ENCODE results near the gene SYNPO2. TPM values are rescaled to one million over a fixed set of nuclear protein-coding genes. Genes with fewer than 3 reads are reported as not detected.

The SYNPO2 gene
- total and polyA plus RNA-seq, 2 of the 13 experiments (the other 11 are each of a cell fraction or from before 2014, with no cell fraction given), result not detected

DNA sequence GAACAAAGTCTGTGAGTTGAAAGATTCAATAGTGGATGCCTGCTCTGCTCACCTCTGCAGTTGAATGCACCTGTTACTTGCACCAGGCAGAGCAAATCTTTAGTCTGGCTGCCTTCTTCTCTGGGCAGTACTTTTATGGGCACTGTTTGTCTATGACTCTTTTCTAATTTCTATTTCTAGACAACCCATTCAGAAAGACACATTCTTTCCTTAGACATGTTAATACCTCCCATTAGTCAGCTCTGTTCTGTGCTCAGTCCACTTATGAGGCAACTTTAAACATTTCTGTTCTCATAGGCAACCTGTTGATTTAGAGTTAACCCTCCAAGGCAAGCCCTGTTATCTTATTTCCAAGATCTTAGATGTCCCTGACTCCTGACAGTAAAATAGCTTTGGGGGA, 108.9 kb downstream of the SYNPO2 start:
- ChIA-PET CTCF (ENCODE audit: low intra/inter-chr PET ratio, low total read pairs) (no interaction called here), POLR2A (no interaction called here)
- H2AFZ ChIP-seq (ENCODE audit: low read length), result no peak overlapping the region
- no peaks in the 10 kb centered on the region for H3K9me3 ChIP-seq (ENCODE audit: low read length)
- H3K27me3 ChIP-seq (ENCODE audit: control insufficient read depth in 1 of 2, insufficient read depth in 2 of 2, low read length in 2 of 2), result no peaks in the 10 kb centered on the region
- no peaks in the 10 kb centered on the region for H3K79me2 ChIP-seq (ENCODE audit: insufficient read depth, low read length)
- no peaks in the 10 kb centered on the region for H3K4me1 ChIP-seq (ENCODE audit: insufficient read depth, low read length)
- H3K36me3 ChIP-seq (replicated peaks in 1 of 2; ENCODE audit: control insufficient read depth in 1 of 2, insufficient read depth in 2 of 2, low read length in 2 of 2), result no peaks in the 10 kb centered on the region
- H3K9ac ChIP-seq (ENCODE audit: insufficient read depth, low read depth, low read length), result no peak overlapping the region
- TF ChIP-seq, protein P1, sequence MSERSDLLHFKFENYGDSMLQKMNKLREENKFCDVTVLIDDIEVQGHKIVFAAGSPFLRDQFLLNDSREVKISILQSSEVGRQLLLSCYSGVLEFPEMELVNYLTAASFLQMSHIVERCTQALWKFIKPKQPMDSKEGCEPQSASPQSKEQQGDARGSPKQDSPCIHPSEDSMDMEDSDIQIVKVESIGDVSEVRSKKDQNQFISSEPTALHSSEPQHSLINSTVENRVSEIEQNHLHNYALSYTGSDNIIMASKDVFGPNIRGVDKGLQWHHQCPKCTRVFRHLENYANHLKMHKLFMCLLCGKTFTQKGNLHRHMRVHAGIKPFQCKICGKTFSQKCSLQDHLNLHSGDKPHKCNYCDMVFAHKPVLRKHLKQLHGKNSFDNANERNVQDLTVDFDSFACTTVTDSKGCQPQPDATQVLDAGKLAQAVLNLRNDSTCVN (CRISPR knock-in tag; IDR thresholded peaks at IDR 0.05; ENCODE audit: borderline replicate concordance), result no peak
- no peak for TF ChIP-seq CHD2 (IDR thresholded peaks at IDR 0.05; ENCODE audit: low read depth, low read length)
- TF ChIP-seq CBX1 (IDR thresholded peaks at IDR 0.05; ENCODE audit: low read depth), result no peak
- TF ChIP-seq ZSCAN30 (CRISPR knock-in tag; IDR thresholded peaks at IDR 0.05), result no peak
- no peak for TF ChIP-seq YEATS4 (CRISPR knock-in tag; IDR thresholded peaks at IDR 0.05; ENCODE audit: borderline replicate concordance)
- no peak for TF ChIP-seq ZNF562 (CRISPR knock-in tag; IDR thresholded peaks at IDR 0.05; ENCODE audit: borderline replicate concordance)
- TF ChIP-seq, protein P2, sequence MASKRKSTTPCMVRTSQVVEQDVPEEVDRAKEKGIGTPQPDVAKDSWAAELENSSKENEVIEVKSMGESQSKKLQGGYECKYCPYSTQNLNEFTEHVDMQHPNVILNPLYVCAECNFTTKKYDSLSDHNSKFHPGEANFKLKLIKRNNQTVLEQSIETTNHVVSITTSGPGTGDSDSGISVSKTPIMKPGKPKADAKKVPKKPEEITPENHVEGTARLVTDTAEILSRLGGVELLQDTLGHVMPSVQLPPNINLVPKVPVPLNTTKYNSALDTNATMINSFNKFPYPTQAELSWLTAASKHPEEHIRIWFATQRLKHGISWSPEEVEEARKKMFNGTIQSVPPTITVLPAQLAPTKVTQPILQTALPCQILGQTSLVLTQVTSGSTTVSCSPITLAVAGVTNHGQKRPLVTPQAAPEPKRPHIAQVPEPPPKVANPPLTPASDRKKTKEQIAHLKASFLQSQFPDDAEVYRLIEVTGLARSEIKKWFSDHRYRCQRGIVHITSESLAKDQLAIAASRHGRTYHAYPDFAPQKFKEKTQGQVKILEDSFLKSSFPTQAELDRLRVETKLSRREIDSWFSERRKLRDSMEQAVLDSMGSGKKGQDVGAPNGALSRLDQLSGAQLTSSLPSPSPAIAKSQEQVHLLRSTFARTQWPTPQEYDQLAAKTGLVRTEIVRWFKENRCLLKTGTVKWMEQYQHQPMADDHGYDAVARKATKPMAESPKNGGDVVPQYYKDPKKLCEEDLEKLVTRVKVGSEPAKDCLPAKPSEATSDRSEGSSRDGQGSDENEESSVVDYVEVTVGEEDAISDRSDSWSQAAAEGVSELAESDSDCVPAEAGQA (IDR thresholded peaks at IDR 0.05; ENCODE audit: low read depth), result no peak
- TF ChIP-seq, protein P2 (CRISPR knock-in tag; IDR thresholded peaks at IDR 0.05; ENCODE audit: borderline replicate concordance), result no peak
- TF ChIP-seq, protein P3, sequence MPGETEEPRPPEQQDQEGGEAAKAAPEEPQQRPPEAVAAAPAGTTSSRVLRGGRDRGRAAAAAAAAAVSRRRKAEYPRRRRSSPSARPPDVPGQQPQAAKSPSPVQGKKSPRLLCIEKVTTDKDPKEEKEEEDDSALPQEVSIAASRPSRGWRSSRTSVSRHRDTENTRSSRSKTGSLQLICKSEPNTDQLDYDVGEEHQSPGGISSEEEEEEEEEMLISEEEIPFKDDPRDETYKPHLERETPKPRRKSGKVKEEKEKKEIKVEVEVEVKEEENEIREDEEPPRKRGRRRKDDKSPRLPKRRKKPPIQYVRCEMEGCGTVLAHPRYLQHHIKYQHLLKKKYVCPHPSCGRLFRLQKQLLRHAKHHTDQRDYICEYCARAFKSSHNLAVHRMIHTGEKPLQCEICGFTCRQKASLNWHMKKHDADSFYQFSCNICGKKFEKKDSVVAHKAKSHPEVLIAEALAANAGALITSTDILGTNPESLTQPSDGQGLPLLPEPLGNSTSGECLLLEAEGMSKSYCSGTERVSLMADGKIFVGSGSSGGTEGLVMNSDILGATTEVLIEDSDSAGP (CRISPR knock-in tag; IDR thresholded peaks at IDR 0.05; ENCODE audit: borderline replicate concordance), result no peak
- TF ChIP-seq, protein P4, sequence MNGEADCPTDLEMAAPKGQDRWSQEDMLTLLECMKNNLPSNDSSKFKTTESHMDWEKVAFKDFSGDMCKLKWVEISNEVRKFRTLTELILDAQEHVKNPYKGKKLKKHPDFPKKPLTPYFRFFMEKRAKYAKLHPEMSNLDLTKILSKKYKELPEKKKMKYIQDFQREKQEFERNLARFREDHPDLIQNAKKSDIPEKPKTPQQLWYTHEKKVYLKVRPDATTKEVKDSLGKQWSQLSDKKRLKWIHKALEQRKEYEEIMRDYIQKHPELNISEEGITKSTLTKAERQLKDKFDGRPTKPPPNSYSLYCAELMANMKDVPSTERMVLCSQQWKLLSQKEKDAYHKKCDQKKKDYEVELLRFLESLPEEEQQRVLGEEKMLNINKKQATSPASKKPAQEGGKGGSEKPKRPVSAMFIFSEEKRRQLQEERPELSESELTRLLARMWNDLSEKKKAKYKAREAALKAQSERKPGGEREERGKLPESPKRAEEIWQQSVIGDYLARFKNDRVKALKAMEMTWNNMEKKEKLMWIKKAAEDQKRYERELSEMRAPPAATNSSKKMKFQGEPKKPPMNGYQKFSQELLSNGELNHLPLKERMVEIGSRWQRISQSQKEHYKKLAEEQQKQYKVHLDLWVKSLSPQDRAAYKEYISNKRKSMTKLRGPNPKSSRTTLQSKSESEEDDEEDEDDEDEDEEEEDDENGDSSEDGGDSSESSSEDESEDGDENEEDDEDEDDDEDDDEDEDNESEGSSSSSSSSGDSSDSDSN (CRISPR knock-in tag; IDR thresholded peaks at IDR 0.05), result no peak
- TF ChIP-seq ZNF772 (CRISPR knock-in tag; IDR thresholded peaks at IDR 0.05), result no peak
- no peak for TF ChIP-seq TCF7 (IDR thresholded peaks at IDR 0.05; ENCODE audit: low read depth)
- no peak overlapping the region for H3K4me2 ChIP-seq (ENCODE audit: low read depth, low read length)
- no peaks in the 10 kb centered on the region for H4K20me1 ChIP-seq (ENCODE audit: insufficient read depth, low read length)
- BruUV-seq (replicated peaks), result no TSS peak
- H3K4me3 ChIP-seq (replicated peaks in 1 of 3; ENCODE audit: insufficient read depth in 1 of 3, low read depth in 2 of 3, low read length in 3 of 3), result no peak overlapping the region
- in situ Hi-C loops (cut with HindIII; ENCODE audit: extremely low pct_ligation_motif_present, low pct_unique_long_range_greater_than_20kb), result loop anchor here (25.0 kb wide), 2 partner anchors 490 to 640 kb away; partner anchors contain the start of gene PDE5A
- intact Hi-C loops (cut with micrococcal nuclease; ENCODE audit: unreplicated experiment), result no loop called here
- no peak for DNase-seq (ENCODE audit: low spot score)
- FAIRE-seq, result no peak
- H3K27ac ChIP-seq (ENCODE audit: extremely low read length, insufficient read depth, low read length), result no peak overlapping the region
- no peak for ATAC-seq

Measured in HepG2 (cell line).